Right forelimb (tissue), 1 donor: ENCODE results near the gene CDC14B.

ENCODE experiments used
- DNase-seq: peaks from one replicate; pipeline ENCODE4 v3.0.0-alpha.2; 2018

Gene CDC14B

GRCh38 chr9:96500696-96501632 is 118.7 kb downstream of the CDC14B start:
- no peak for DNase-seq

- no peak for DNase-seq
Observed at GRCh38 chr9:96499257-96499656, 120.4 kb downstream of the CDC14B start.

GRCh38 chr9:96498796-96499195 is 120.8 kb downstream of the CDC14B start:
- no peak for DNase-seq

GRCh38 chr9:96497117-96497399 is 122.6 kb downstream of the CDC14B start:
- no peak for DNase-seq

- no peak for DNase-seq
Observed at GRCh38 chr9:96496368-96497116, 123.1 kb downstream of the CDC14B start.

GRCh38 chr9:96495341-96495740 is 124.3 kb downstream of the CDC14B start:
- DNase-seq = no peak

- DNase-seq = no peak
Observed at GRCh38 chr9:96494215-96494800, 125.3 kb downstream of the CDC14B start.

- no peak for DNase-seq
Observed at GRCh38 chr9:96493757-96494156, 125.9 kb downstream of the CDC14B start.

- no peak for DNase-seq
Observed at GRCh38 chr9:96492993-96493531, 126.6 kb downstream of the CDC14B start.

- DNase-seq = no peak
Observed at GRCh38 chr9:96491880-96492525, 127.6 kb downstream of the CDC14B start.

GRCh38 chr9:96491079-96491879 is 128.4 kb downstream of the CDC14B start:
- DNase-seq = no peak

- DNase-seq = no peak
Observed at GRCh38 chr9:96490534-96491078, 129.0 kb downstream of the CDC14B start.

- no peak for DNase-seq
Observed at GRCh38 chr9:96489482-96489979, 130.1 kb downstream of the CDC14B start.

- DNase-seq = no peak
Observed at GRCh38 chr9:96487949-96488348, 131.7 kb downstream of the CDC14B start.

GRCh38 chr9:96487029-96487396 is 132.6 kb downstream of the CDC14B start:
- no peak for DNase-seq

GRCh38 chr9:96486386-96487028 is 133.1 kb downstream of the CDC14B start:
- no peak for DNase-seq

- DNase-seq = no peak
Observed at GRCh38 chr9:96485280-96485679, 134.4 kb downstream of the CDC14B start.

- no peak for DNase-seq
Observed at GRCh38 chr9:96484521-96484931, 135.1 kb downstream of the CDC14B start.

- no peak for DNase-seq
Observed at GRCh38 chr9:96483733-96484390, 135.8 kb downstream of the CDC14B start.

GRCh38 chr9:96483197-96483596 is 136.4 kb downstream of the CDC14B start:
- DNase-seq = no peak

- no peak for DNase-seq
Observed at GRCh38 chr9:96482476-96482875, 137.2 kb downstream of the CDC14B start.
